ENCODE results near the gene SLC3A2.

GRCh38 chr11:62839050-62839945, 41.4 kb upstream of the SLC3A2 start, which contains the start of gene WDR74:
- TF ChIP-seq CTCF (IDR thresholded peaks at IDR 0.05): no peak
- TF ChIP-seq POLR2A (IDR thresholded peaks at IDR 0.05): peak; percentile 85
- peak; percentile 92 to 99 (median 98) for TF ChIP-seq POLR2AphosphoS5 (IDR thresholded peaks at IDR 0.05)

Measured in breast epithelium (tissue), 3 donors.